GM12873 (cell line): ENCODE data around the gene TAF10.

Experiments used
- TF ChIP-seq, protein P1 (sequence below): IDR thresholded peaks from 2 replicates; pipeline ENCODE4 v1.5.1; 2012; ENCODE audit warnings: low read depth, mild to moderate bottlenecking, moderate library complexity, low read length, control low read depth; ENCODE audit not compliant: insufficient read depth; ENCODE audit errors: missing control alignments

TAF10 gene

DNA sequence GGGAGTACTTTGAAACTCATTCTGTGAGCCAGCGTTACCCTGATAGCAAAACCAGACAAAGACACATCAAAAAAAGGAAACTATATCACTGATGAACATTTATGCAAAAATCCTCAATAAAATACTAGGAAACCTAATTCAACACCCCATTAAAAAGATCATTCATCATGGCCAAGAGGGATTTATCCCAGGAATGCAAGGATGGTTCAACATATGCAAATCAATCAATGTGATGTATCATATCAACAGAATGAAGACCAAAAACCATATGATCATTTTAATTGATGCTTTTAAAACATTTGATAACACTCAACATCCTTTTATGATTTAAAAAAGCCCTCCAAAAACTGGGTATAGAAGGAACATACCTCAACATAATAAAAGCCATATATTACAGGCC lies 28.4 kb downstream of the TAF10 start:
- TF ChIP-seq, protein P1, sequence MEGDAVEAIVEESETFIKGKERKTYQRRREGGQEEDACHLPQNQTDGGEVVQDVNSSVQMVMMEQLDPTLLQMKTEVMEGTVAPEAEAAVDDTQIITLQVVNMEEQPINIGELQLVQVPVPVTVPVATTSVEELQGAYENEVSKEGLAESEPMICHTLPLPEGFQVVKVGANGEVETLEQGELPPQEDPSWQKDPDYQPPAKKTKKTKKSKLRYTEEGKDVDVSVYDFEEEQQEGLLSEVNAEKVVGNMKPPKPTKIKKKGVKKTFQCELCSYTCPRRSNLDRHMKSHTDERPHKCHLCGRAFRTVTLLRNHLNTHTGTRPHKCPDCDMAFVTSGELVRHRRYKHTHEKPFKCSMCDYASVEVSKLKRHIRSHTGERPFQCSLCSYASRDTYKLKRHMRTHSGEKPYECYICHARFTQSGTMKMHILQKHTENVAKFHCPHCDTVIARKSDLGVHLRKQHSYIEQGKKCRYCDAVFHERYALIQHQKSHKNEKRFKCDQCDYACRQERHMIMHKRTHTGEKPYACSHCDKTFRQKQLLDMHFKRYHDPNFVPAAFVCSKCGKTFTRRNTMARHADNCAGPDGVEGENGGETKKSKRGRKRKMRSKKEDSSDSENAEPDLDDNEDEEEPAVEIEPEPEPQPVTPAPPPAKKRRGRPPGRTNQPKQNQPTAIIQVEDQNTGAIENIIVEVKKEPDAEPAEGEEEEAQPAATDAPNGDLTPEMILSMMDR, result no peak

DNA sequence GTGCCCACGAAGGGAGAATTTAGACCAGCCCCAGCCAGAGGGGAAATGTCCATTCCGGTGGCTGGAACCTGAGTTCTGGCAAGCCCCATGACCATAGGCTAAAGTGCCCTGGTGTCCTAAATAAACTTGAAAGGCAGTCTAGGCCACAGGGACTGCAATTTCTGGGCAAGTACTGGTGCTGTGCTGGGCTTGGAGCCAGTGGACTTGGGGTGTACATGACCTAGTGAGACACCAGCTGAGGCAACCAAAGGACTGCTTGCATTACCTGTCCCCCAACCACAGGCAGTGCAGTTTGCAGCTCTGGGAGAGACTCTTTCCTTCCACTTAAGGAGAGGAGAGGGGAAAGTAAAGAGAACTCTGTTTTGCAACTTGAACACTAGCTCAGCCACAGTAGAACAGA lies 32.3 kb downstream of the TAF10 start:
- TF ChIP-seq, protein P1, result no peak

DNA sequence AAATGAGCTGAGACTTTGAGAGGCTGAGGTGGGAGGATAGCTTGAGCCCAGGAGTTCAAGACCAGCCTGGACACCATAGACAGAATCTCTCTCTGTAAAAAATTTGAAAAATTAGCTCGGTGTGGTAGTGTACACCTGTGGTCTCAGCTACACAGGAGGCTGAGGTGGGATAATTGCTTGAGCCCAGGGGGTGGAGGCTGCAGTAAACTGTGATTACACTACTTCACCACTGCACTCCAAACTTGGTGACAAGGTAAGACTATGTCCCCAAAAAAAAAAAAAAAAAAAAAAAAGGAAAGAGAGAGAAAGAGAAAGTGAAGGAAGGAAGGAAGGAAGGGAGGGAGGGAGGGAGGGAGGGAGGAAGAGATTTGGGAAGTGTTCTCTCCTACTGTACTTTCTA lies 33.9 kb downstream of the TAF10 start:
- TF ChIP-seq, protein P1, result no peak

DNA sequence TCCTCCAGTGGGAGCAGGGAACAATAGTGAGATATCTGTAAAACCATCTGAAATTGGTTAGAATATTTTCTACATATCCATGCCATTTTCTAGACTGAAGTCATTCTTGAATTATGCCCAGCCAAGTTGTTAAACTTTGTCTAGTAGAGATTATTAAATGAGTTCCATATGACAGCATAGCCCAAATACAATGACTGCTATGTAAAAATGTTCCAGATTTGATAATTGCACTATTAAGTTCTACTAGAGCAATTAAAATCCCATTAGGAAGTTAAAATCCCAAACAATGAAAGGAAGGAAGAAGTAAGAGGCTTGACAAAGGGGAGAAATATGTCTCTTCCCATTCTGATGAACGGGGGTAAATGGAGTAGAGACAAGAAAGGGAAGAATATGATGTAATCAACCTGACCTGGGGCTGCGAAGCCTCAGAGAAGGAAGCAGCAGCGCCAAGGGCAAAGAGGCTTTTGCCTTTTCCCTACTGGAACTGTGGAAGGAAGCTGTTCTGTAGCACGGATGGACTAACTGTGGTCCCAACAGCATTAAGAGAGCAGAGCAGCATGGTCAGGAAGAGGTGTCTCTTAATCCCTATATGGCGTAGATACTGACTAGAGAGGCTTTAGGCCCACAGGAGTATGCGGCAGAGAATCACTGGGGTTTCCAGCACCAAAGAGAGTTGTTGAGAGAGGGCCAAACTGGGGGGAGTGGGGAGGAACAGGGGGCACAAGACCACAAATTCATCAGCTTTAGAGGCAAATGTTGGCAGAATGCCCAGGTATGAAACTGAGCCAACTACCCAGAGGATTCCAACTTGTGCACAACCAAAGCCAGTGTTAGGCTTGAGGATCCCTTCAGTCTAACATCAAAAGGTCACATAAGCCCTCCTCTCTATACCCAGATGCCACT lies 35.3 kb downstream of the TAF10 start:
- TF ChIP-seq, protein P1, result no peak

DNA sequence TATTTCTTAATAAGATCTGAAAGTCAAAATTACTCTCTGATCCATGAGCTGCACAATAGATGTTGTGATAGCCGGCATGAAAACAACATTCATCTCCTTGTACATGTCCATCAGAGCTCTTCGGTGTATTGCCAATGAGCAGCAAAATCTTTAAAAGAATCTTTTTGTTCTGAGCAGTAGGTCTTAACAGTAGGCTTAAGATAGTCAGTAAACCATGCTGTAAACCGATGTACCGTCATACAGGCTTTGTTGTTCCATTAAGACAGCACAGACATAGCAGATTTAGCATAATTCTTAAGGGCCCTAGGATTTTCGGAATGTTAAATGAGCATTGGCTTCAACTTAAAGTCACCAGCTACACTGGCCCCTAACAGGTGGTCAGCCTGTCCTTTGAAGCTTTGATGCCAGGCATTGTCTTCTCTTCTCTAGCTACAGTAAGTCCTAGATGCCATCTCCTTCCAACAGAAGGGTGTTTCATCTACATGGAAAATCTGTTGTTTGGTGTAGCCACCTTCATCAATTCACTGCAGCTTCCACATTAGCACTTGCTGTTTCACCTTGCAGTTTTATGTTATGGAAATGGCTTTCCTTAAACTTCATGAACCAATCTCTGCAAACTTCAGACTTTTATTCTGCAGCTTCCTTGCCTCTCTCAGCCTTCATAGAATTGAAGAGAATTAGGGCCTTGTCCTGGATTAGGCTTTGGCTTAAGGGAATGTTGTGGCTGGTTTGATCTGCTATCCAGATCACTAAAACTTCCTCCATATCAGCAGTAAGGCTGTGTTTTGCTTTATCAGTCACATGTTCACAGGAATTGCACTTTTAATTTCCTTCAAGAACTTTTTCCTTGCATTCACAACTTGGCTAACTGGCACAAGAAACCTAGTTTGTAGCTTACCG lies 37.0 kb downstream of the TAF10 start:
- TF ChIP-seq, protein P1, result no peak

DNA sequence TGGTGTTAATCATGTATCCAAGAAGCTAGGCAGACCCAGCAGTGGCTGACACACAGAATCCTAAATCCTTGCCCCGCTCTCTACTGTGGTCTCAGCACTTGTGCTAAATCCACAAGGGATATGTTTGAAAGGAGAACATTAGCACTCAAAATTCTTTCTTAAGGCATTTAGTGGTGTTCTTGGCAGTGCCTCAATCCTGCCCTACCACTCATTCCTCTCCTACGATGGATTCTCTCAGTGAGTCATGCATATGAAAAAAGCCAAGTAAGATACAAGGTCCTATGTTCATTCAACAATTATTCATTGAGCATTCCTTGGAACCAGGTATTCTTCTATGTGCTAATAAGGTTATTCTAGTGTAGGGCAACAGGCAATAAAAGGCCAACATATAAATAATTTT lies 39.8 kb downstream of the TAF10 start:
- TF ChIP-seq, protein P1, result no peak

DNA sequence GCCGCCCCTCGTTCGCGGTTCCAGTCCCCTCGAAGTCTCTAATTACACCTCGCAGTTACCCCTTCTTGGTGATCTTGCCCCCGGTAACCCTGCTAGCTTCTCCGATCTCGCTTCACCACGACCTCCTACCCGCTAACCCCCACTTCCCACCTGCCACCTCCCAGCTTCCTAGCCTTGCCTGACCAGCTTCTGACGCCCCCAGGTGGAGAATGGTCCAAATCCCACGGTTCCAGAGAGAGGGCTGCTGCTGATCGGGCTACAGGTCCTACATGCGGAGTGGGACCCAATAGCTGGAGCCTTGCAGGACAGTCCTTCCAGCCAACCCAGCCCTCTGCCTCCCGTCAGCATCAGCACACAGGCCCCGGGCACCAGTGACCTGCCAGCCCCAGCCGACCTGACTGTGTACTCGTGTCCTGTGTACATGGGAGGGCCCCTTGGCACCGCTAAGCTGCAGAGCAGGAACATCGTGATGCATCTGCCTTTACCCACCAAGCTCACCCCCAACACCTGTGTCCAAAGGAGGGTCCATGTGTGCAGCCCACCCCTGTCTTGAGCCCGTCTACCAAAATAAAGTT lies 40.5 kb downstream of the TAF10 start:
- TF ChIP-seq, protein P1, result no peak
